Left ventricle myocardium inferior (tissue), 1 donor: ENCODE measurements around the gene EIF1B. TPM values are rescaled to one million over a fixed set of nuclear protein-coding genes. Genes with fewer than 3 reads are reported as not detected.

Experiments
- DNase-seq: peaks from one replicate; pipeline ENCODE4 v3.0.0-alpha.2; 2020
- H3K27ac ChIP-seq: fragments of 200-600 bp; replicated peaks from 2 replicates; pipeline ENCODE4 v1.8.0; 2021
- H3K27me3 ChIP-seq: fragments of 200-600 bp; 2 replicates; pipeline ENCODE4 v1.8.0; 2021; ENCODE audit warnings: low read depth
- H3K36me3 ChIP-seq: fragments of 200-600 bp; 2 replicates; pipeline ENCODE4 v1.8.0; 2021
- H3K4me1 ChIP-seq: fragments of 200-600 bp; 2 replicates; pipeline ENCODE4 v1.8.0; 2021
- H3K4me3 ChIP-seq: fragments of 200-600 bp; 2 replicates; pipeline ENCODE4 v1.8.0; 2021; ENCODE audit warnings: mild to moderate bottlenecking, moderate library complexity
- H3K9me3 ChIP-seq: fragments of 200-600 bp; replicated peaks from 2 replicates; pipeline ENCODE4 v1.8.0; 2021
- CTCF ChIP-seq: fragments of 200-600 bp; IDR thresholded peaks from 2 replicates; pipeline ENCODE4 v1.8.0; 2021; ENCODE audit warnings: antibody characterized with exemption, mild to moderate bottlenecking, borderline replicate concordance
- intact Hi-C: fragments of 100-400 bp; cut with micrococcal nuclease; formaldehyde crosslinking; loops from one replicate; pipeline ENCODE4 v1.11.0; 2022
- total RNA-seq: library from RNA; stranded (reverse); fragmentation: NEBNext Ultra II Directional; extraction: Animal tissue kit (Norgen Biotek cat#: 25700); gene quantifications from one replicate; pipeline ENCODE4 v1.2.1, GENCODE V29; 2021
- donor health status: DM: no; HTN: yes; CAD: no; lungs with severe emphysema.

EIF1B gene
- total RNA-seq, 1 donor from 2014 or later = 416 TPM

GRCh38 chr3:40341671-40342070, 32.2 kb downstream of the EIF1B start:
- no peaks in the 10 kb centered on the region for H3K36me3 ChIP-seq
- H3K4me3 ChIP-seq = no peak overlapping the region
- intact Hi-C loops = no loop called here
- no peak for DNase-seq
- no peak for TF ChIP-seq CTCF
- H3K4me1 ChIP-seq = no peaks in the 10 kb centered on the region
- H3K27ac ChIP-seq = no peak overlapping the region
- no peaks in the 10 kb centered on the region for H3K9me3 ChIP-seq
- H3K27me3 ChIP-seq = no peaks in the 10 kb centered on the region

GRCh38 chr3:40350529-40350928, 41.0 kb downstream of the EIF1B start:
- intact Hi-C loops = no loop called here
- Histone ChIP-seq H3K4me3 (no peak overlapping the region), H3K36me3 (no peaks in the 10 kb centered on the region), H3K27me3 (no peaks in the 10 kb centered on the region), H3K9me3 (peaks cover 10% of the 10 kb centered on the region), H3K4me1 (no peaks in the 10 kb centered on the region), H3K27ac (no peak overlapping the region)
- no peak for TF ChIP-seq CTCF
- DNase-seq = no peak

GRCh38 chr3:40355410-40355809, 45.9 kb downstream of the EIF1B start:
- Histone ChIP-seq H3K36me3 (no peaks in the 10 kb centered on the region), H3K27me3 (no peaks in the 10 kb centered on the region), H3K4me1 (no peaks in the 10 kb centered on the region), H3K27ac (no peak overlapping the region), H3K9me3 (peaks cover 5% of the 10 kb centered on the region), H3K4me3 (no peak overlapping the region)
- no peak for DNase-seq
- no peak for TF ChIP-seq CTCF
- intact Hi-C loops = no loop called here

- Histone ChIP-seq H3K9me3 (no peaks in the 10 kb centered on the region), H3K4me1 (peaks cover 1% of the 10 kb centered on the region), H3K36me3 (no peaks in the 10 kb centered on the region), H3K4me3 (no peak overlapping the region), H3K27me3 (no peaks in the 10 kb centered on the region), H3K27ac (no peak overlapping the region)
- no peak for DNase-seq
- intact Hi-C loops = no loop called here
- TF ChIP-seq CTCF = no peak
These were observed 48.9 kb downstream of the EIF1B start for GRCh38 chr3:40358454-40358853.

Other genes with a start within 250 kb of the EIF1B start
- gene ENTPD3, start 77.5 kb downstream of the EIF1B start, total RNA-seq = 0.11 TPM
- gene RPL14, start 147.6 kb downstream of the EIF1B start, total RNA-seq = 901 TPM
- gene ZNF619, start 167.4 kb downstream of the EIF1B start, total RNA-seq = 3.6 TPM
- gene ZNF620, start 196.3 kb downstream of the EIF1B start, total RNA-seq = 2.3 TPM
- 10.2 TPM for gene ZNF621, start 215.3 kb downstream of the EIF1B start, total RNA-seq